Nephron progenitor cell (in vitro differentiated cells): ENCODE measurements around the gene PATJ.
"Not testable (repeated sequence)": the region's sequence is repeated elsewhere in the genome, so short reads cannot be mapped to it uniquely, and the experiment has no call there.

Experiments used
- DNase-seq: peaks from one replicate; pipeline ENCODE4 v3.0.0; 2021
- H3K27ac Mint-ChIP-seq: 2 replicates; pipeline ENCODE4 v1.8.0; 2021; ENCODE audit warnings: mild to moderate bottlenecking, moderate library complexity, mixed read lengths
- H3K27me3 Mint-ChIP-seq: 2 replicates; pipeline ENCODE4 v1.8.0; 2021; ENCODE audit warnings: mild to moderate bottlenecking, low read depth, mixed read lengths; ENCODE audit not compliant: poor library complexity
- H3K36me3 Mint-ChIP-seq: 2 replicates; pipeline ENCODE4 v1.8.0; 2021; ENCODE audit warnings: low read depth, mixed read lengths
- H3K4me1 Mint-ChIP-seq: 2 replicates; pipeline ENCODE4 v1.8.0; 2021; ENCODE audit warnings: mixed read lengths
- H3K4me3 Mint-ChIP-seq: 2 replicates; pipeline ENCODE4 v1.8.0; 2021; ENCODE audit warnings: mild to moderate bottlenecking, moderate library complexity, mixed read lengths
- H3K9me3 Mint-ChIP-seq: 2 replicates; pipeline ENCODE4 v1.8.0; 2021; ENCODE audit warnings: mild to moderate bottlenecking, moderate library complexity, mixed read lengths
- CTCF ChIP-seq: fragments of 200-600 bp; sonication (generic); IDR thresholded peaks from 2 replicates; pipeline ENCODE4 v1.5.0; 2021; ENCODE audit warnings: antibody characterized with exemption

Gene PATJ

GRCh38 chr1:62142496-62142895 lies 400.2 kb downstream of the PATJ start:
- no peaks in the 10 kb centered on the region for H3K9me3 Mint-ChIP-seq
- no peak overlapping the region for H3K27ac Mint-ChIP-seq
- peaks cover 10% of the 10 kb centered on the region for H3K36me3 Mint-ChIP-seq
- H3K4me1 Mint-ChIP-seq, result peaks cover 19% of the 10 kb centered on the region
- peaks cover 2% of the 10 kb centered on the region for H3K27me3 Mint-ChIP-seq
- H3K4me3 Mint-ChIP-seq, result no peak overlapping the region
- no peak for TF ChIP-seq CTCF
- DNase-seq, result peak; percentile 22

GRCh38 chr1:62144238-62144831 lies 402.1 kb downstream of the PATJ start:
- TF ChIP-seq CTCF, result peak; percentile 79
- DNase-seq, result peak; percentile 50
- peaks cover 11% of the 10 kb centered on the region for H3K36me3 Mint-ChIP-seq
- H3K4me1 Mint-ChIP-seq, result peaks cover 16% of the 10 kb centered on the region
- no peak overlapping the region for H3K4me3 Mint-ChIP-seq
- H3K9me3 Mint-ChIP-seq, result no peaks in the 10 kb centered on the region
- H3K27me3 Mint-ChIP-seq, result peaks cover 2% of the 10 kb centered on the region
- H3K27ac Mint-ChIP-seq, result no peak overlapping the region

DNA sequence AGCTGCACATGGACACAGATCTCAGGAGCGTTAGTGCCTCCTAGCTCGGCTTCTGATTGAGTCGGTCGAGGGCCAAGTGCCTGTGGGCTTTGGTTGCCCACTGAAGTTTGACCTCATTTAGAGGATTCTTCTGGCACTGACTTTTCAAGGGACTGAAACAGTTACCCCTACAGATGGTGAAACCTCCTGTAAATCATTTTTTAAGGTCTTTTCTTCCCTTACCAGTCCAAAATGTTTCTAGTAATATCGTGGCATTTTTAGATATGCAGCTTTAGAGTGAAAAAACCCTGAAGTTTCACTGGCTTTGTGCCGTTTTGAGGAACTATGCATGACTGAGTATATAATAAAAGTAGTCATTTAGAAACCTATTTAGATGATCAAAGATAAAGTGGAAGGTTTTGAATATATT lies 417.7 kb downstream of the PATJ start:
- no peak for TF ChIP-seq CTCF
- no peak overlapping the region for H3K27ac Mint-ChIP-seq
- H3K36me3 Mint-ChIP-seq, result no peaks in the 10 kb centered on the region
- no peak for DNase-seq
- H3K4me3 Mint-ChIP-seq, result no peak overlapping the region
- H3K4me1 Mint-ChIP-seq, result no peaks in the 10 kb centered on the region
- no peaks in the 10 kb centered on the region for H3K27me3 Mint-ChIP-seq
- no peaks in the 10 kb centered on the region for H3K9me3 Mint-ChIP-seq

DNA sequence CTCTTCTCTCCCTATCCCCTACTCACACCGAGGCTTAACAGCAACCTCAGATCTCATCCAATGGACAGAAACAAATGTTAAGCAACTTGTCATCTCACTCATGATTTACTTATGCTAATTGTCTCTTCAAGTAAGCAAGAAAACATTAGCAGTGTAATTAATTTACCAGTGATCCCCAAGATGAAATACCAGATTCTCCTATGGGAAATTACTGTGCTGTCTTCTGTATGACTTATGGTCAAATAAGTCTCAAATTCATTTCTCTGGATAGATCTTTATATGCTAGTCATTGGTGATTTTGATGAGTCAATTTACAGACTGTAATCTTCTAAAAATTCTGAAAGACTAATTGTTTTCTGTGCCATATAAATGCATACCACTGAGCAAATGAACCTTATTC lies 419.4 kb downstream of the PATJ start:
- Mint-ChIP-seq H3K36me3 (no peaks in the 10 kb centered on the region), H3K4me1 (no peaks in the 10 kb centered on the region), H3K9me3 (no peaks in the 10 kb centered on the region), H3K27me3 (no peaks in the 10 kb centered on the region), H3K27ac (no peak overlapping the region), H3K4me3 (no peak overlapping the region)
- DNase-seq, result no peak
- no peak for TF ChIP-seq CTCF

GRCh38 chr1:62170380-62170779 lies 428.1 kb downstream of the PATJ start:
- not testable (repeated sequence) for DNase-seq, H3K4me3 Mint-ChIP-seq, H3K36me3 Mint-ChIP-seq, H3K9me3 Mint-ChIP-seq
- peaks cover 18% of the 10 kb centered on the region for H3K27me3 Mint-ChIP-seq
- H3K4me1 Mint-ChIP-seq, result peaks cover 13% of the 10 kb centered on the region
- peak overlapping the region; percentile 29 for H3K27ac Mint-ChIP-seq

GRCh38 chr1:62175568-62176179 lies 433.4 kb downstream of the PATJ start:
- peak; percentile 58 for DNase-seq
- TF ChIP-seq CTCF, result peak; percentile 77
- no peaks in the 10 kb centered on the region for H3K36me3 Mint-ChIP-seq
- no peak overlapping the region for H3K27ac Mint-ChIP-seq
- H3K4me1 Mint-ChIP-seq, result peaks cover 17% of the 10 kb centered on the region
- peaks cover 14% of the 10 kb centered on the region for H3K27me3 Mint-ChIP-seq
- H3K4me3 Mint-ChIP-seq, result no peak overlapping the region
- no peaks in the 10 kb centered on the region for H3K9me3 Mint-ChIP-seq
